ENCODE data around the gene DPP6.

DPP6 gene

DNA sequence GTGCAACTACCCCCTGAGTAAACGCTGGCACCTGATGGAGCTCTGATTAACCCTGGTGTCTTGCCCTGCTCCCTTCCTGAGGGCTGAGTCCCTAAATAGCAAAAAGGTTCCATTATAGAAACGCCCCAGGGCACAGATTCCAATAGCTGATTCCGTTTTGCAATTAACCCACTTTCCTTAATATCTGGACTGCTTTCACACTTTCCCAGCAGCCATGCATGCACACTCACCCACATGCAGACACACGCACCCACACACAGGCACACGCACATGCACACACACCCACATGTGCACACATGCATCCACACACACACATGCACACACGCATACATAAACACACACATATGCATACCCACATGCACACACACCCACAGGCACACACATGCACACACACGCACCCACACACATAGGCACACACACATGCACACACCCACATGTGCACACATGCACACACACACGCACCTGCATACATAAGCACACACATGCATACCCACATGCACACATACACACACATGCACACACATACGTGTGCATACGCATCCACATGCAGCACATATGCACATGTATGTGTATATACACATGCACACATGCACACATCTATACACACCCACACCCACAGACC lies 821.4 kb downstream of the DPP6 start:
- DNase-seq, result no peak
- H3K27ac ChIP-seq, result no peak overlapping the region
- H3K36me3 ChIP-seq, result no peaks in the 10 kb centered on the region
- no peak overlapping the region for H3K4me3 ChIP-seq (ENCODE audit: low read depth, low read length)
- H3K27me3 ChIP-seq (ENCODE audit: insufficient read depth, low read depth, severe bottlenecking), result peaks cover 94% of the 10 kb centered on the region
- no peaks in the 10 kb centered on the region for H3K9me3 ChIP-seq (ENCODE audit: severe bottlenecking)
- no peak for TF ChIP-seq CTCF (IDR thresholded peaks at IDR 0.05; ENCODE audit: low read depth, low read length)

DNA sequence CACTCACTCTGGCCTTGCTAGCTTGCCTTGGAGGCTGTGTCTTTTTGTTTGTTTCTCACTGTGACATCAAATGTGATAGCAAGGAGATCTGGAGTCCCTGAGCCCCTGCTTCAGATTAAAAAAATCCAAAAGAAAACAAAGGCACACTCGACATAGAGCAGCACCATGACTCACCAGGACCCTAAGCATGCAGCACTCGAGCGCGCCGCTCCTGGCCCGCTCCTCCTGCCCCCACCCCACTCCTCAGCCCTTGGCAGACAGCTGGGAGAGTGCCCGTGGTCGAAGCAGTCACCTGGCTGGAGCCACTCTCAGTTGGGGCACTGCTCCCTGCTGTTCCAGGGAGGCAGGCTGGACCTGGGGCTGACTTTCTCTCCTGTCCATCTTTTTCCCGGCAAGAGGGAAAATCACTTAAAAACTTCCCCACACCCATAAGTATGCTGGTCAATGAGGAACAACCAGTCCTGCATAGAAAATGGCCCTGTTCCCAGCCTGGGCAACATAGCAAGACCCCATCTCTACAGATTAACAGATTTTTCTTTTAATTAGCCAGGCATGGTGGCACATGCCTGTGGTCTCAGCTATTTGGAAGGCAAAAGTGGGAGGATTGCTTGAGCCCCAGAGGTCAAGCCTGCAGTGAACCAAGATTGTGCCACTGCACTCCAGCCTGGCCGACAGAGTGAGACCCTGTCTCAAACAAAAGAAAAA lies 822.4 kb downstream of the DPP6 start:
- no peak overlapping the region for H3K27ac ChIP-seq
- H3K36me3 ChIP-seq, result no peaks in the 10 kb centered on the region
- H3K9me3 ChIP-seq (ENCODE audit: severe bottlenecking), result no peaks in the 10 kb centered on the region
- no peak for TF ChIP-seq CTCF (IDR thresholded peaks at IDR 0.05; ENCODE audit: low read depth, low read length)
- DNase-seq, result no peak
- H3K27me3 ChIP-seq (ENCODE audit: insufficient read depth, low read depth, severe bottlenecking), result peaks cover 91% of the 10 kb centered on the region
- no peak overlapping the region for H3K4me3 ChIP-seq (ENCODE audit: low read depth, low read length)

DNA sequence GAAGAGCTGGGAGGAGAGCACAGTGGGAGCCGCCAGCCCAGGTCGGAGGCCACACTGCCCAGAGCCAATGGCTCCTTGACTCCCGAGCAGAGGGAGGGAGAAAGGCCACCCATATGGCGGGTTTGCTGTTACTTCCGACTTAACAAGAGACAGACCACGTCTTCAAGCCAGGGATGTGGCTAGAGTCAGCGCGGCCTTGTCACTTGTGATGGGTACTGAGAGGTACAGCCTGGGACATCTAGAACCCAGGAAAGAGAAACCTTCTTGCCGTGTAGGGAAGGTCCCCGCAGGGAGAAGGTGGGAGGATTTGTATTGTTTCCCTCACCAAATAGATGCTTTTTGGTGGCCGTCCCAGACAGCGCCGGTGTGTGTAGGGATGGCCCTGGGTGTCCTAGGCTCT lies 823.1 kb downstream of the DPP6 start:
- Histone ChIP-seq H3K27ac (no peak overlapping the region), H3K27me3 (ENCODE audit: insufficient read depth, low read depth, severe bottlenecking) (peaks cover 95% of the 10 kb centered on the region)
- no peak for TF ChIP-seq CTCF (IDR thresholded peaks at IDR 0.05; ENCODE audit: low read depth, low read length)

GRCh38 chr7:154876516-154876915 lies 824.3 kb downstream of the DPP6 start:
- H3K27ac ChIP-seq, result no peak overlapping the region
- no peak for DNase-seq
- no peak overlapping the region for H3K4me3 ChIP-seq (ENCODE audit: low read depth, low read length)
- TF ChIP-seq CTCF (IDR thresholded peaks at IDR 0.05; ENCODE audit: low read depth, low read length), result no peak
- H3K27me3 ChIP-seq (ENCODE audit: insufficient read depth, low read depth, severe bottlenecking), result peaks cover 96% of the 10 kb centered on the region
- no peaks in the 10 kb centered on the region for H3K36me3 ChIP-seq
- H3K9me3 ChIP-seq (ENCODE audit: severe bottlenecking), result no peaks in the 10 kb centered on the region

More for the DNA sequence above, 823.1 kb downstream of the DPP6 start:
- H3K36me3 ChIP-seq, result no peaks in the 10 kb centered on the region
- no peak for DNase-seq
- H3K4me3 ChIP-seq (ENCODE audit: low read depth, low read length), result no peak overlapping the region
- H3K9me3 ChIP-seq (ENCODE audit: severe bottlenecking), result no peaks in the 10 kb centered on the region

- H3K27me3 ChIP-seq (ENCODE audit: insufficient read depth, low read depth, severe bottlenecking), result peaks cover 96% of the 10 kb centered on the region
- no peak for DNase-seq
- TF ChIP-seq CTCF (IDR thresholded peaks at IDR 0.05; ENCODE audit: low read depth, low read length), result no peak
Observed at GRCh38 chr7:154877031-154877430, 824.8 kb downstream of the DPP6 start.

More at GRCh38 chr7:154877031-154877430, 824.8 kb downstream of the DPP6 start:
- H3K36me3 ChIP-seq, result no peaks in the 10 kb centered on the region
- no peak overlapping the region for H3K4me3 ChIP-seq (ENCODE audit: low read depth, low read length)
- no peaks in the 10 kb centered on the region for H3K9me3 ChIP-seq (ENCODE audit: severe bottlenecking)
- no peak overlapping the region for H3K27ac ChIP-seq
